GM23338 (cell line): ENCODE data around the gene RAP2B. TPM values are rescaled to one million over a fixed set of nuclear protein-coding genes. Genes with fewer than 3 reads are reported as not detected.

ENCODE experiments used
- ATAC-seq: fragments of 200-7000 bp; cut with Tn5 transposase; 3 replicates; pipeline ENCODE4 v1.9.1; 2020
- DNase-seq: peaks from one replicate; pipeline ENCODE4 v3.0.0-alpha.2; 2015; ENCODE audit warnings: low spot score
- H2AFZ ChIP-seq: fragments of 200-600 bp; sonication (generic); 2 replicates; pipeline ENCODE4 v1.8.0; 2016; ENCODE audit warnings: antibody characterized with exemption, mild to moderate bottlenecking, moderate library complexity
- H3F3A ChIP-seq: fragments of 200-600 bp; sonication (generic); replicated peaks from 2 replicates; pipeline ENCODE4 v1.8.0; 2017; ENCODE audit warnings: antibody characterized with exemption, mixed run types, low read depth
- H3K27ac ChIP-seq: fragments of 200-600 bp; sonication (generic); 2 replicates; pipeline ENCODE4 v1.6.1; 2016; ENCODE audit warnings: low read depth
- H3K27me3 ChIP-seq: fragments of 200-600 bp; sonication (generic); 2 replicates; pipeline ENCODE4 v1.8.0; 2016; ENCODE audit warnings: mild to moderate bottlenecking, mixed run types, moderate library complexity; ENCODE audit not compliant: insufficient read depth
- H3K36me3 ChIP-seq: fragments of 200-600 bp; sonication (generic); 2 replicates; pipeline ENCODE4 v1.8.0; 2016; ENCODE audit warnings: mild to moderate bottlenecking; ENCODE audit not compliant: insufficient read depth
- H3K4me1 ChIP-seq: fragments of 200-600 bp; sonication (generic); 2 replicates; pipeline ENCODE4 v1.8.0; 2016; ENCODE audit warnings: mild to moderate bottlenecking, moderate library complexity; ENCODE audit not compliant: insufficient read depth
- H3K4me2 ChIP-seq: fragments of 200-600 bp; sonication (generic); 2 replicates; pipeline ENCODE4 v1.7.1; 2017; ENCODE audit warnings: mixed run types
- H3K4me3 ChIP-seq: fragments of 200-600 bp; sonication (generic); 2 replicates; pipeline ENCODE4 v1.6.1; 2016; ENCODE audit warnings: mixed run types
- H3K79me2 ChIP-seq: fragments of 200-600 bp; sonication (generic); replicated peaks from 2 replicates; pipeline ENCODE4 v1.8.0; 2017; ENCODE audit warnings: mild to moderate bottlenecking; ENCODE audit not compliant: insufficient read depth
- H3K9me2 ChIP-seq: fragments of 200-600 bp; sonication (generic); 2 replicates; pipeline ENCODE4 v1.8.0; 2017; ENCODE audit not compliant: insufficient read depth
- H4K20me1 ChIP-seq: fragments of 200-600 bp; sonication (generic); replicated peaks from 2 replicates; pipeline ENCODE4 v1.8.0; 2017; ENCODE audit warnings: mild to moderate bottlenecking; ENCODE audit not compliant: insufficient read depth
- H3K27ac Mint-ChIP-seq: 2 replicates; pipeline ENCODE4 v1.8.0; 2020; ENCODE audit warnings: inconsistent platforms, mild to moderate bottlenecking, moderate library complexity, mixed read lengths
- H3K27me3 Mint-ChIP-seq: 3 replicates; pipeline ENCODE4 v1.8.0; 2022; ENCODE audit warnings: low read depth, mild to moderate bottlenecking, moderate library complexity, mixed read lengths, inconsistent platforms; ENCODE audit not compliant: insufficient read depth, poor library complexity
- H3K36me3 Mint-ChIP-seq: 3 replicates; pipeline ENCODE4 v1.8.0; 2021; ENCODE audit warnings: low read depth, mild to moderate bottlenecking, inconsistent platforms, moderate library complexity, mixed read lengths
- H3K4me1 Mint-ChIP-seq: 3 replicates; pipeline ENCODE4 v1.8.0; 2020; ENCODE audit warnings: mild to moderate bottlenecking, inconsistent platforms, mixed read lengths
- H3K4me3 Mint-ChIP-seq: 3 replicates; pipeline ENCODE4 v1.8.0; 2021; ENCODE audit warnings: moderate library complexity, mild to moderate bottlenecking, inconsistent platforms, mixed read lengths
- H3K9me3 Mint-ChIP-seq: 3 replicates; pipeline ENCODE4 v1.8.0; 2020; ENCODE audit warnings: moderate library complexity, mild to moderate bottlenecking, inconsistent platforms, mixed read lengths
- CREB1 ChIP-seq: fragments of 250-450 bp; sonication (Bioruptor Pico); IDR thresholded peaks from 2 replicates; pipeline ENCODE4 v1.5.0; 2020; ENCODE audit warnings: low read depth, mild to moderate bottlenecking, moderate library complexity
- CTCF ChIP-seq, 2 experiments: fragments of 200-600 bp in 1 of 2; sonication (generic) in 1 of 2; conservative IDR thresholded peaks; 2 replicates each; pipeline versions ENCODE4 v1.5.1 to v1.6.1; 2016 to 2017; ENCODE audit warnings: antibody characterized with exemption in 2 of 2, low read depth in 2 of 2, mild to moderate bottlenecking in 2 of 2, moderate library complexity in 1 of 2
- ETS1 ChIP-seq: IDR thresholded peaks from 2 replicates; pipeline ENCODE4 v1.6.1; 2016; ENCODE audit warnings: antibody characterized with exemption
- EZH2 ChIP-seq: fragments of 200-600 bp; sonication (generic); IDR thresholded peaks from one replicate; pipeline ENCODE4 v1.8.0; 2017; ENCODE audit warnings: antibody characterized with exemption, mild to moderate bottlenecking, low read depth; ENCODE audit not compliant: unreplicated experiment
- JUNB ChIP-seq: IDR thresholded peaks from one replicate; pipeline ENCODE4 v1.6.1; 2016; ENCODE audit warnings: antibody characterized with exemption; ENCODE audit not compliant: unreplicated experiment
- NANOG ChIP-seq: IDR thresholded peaks from 2 replicates; pipeline ENCODE4 v1.6.1; 2016; ENCODE audit warnings: antibody characterized with exemption, borderline replicate concordance
- POLR2AphosphoS5 ChIP-seq: IDR thresholded peaks from 2 replicates; pipeline ENCODE4 v1.6.1; 2016; ENCODE audit warnings: antibody characterized with exemption, low read depth
- STAT1 ChIP-seq: IDR thresholded peaks from one replicate; pipeline ENCODE4 v1.6.1; 2016; ENCODE audit warnings: antibody characterized with exemption; ENCODE audit not compliant: unreplicated experiment
- ZNF114 ChIP-seq: fragments of 250-450 bp; sonication (Bioruptor Pico); IDR thresholded peaks from 2 replicates; pipeline ENCODE4 v1.5.0; 2020; ENCODE audit warnings: mild to moderate bottlenecking, moderate library complexity
- polyA plus RNA-seq: library from polyadenylated mRNA; unstranded; fragments of >200 nt; fragmentation: Nextera tagmentation; extraction: Ambion mirVana; gene quantifications from 2 replicates; pipeline ENCODE4 v1.2.1, GENCODE V29; 2016
- total RNA-seq: library from RNA; depleted of rRNA; stranded (reverse); fragments of >200 nt; shearing (Covaris generic); gene quantifications from 2 replicates; pipeline ENCODE4 v1.2.3, GENCODE V29; 2014
- TF ChIP-seq, protein P1 (sequence below): fragments of 250-450 bp; sonication (Bioruptor Pico); IDR thresholded peaks from 2 replicates; pipeline ENCODE4 v1.5.0; 2020; ENCODE audit warnings: mild to moderate bottlenecking, moderate library complexity

Gene RAP2B
- total and polyA plus RNA-seq, 2 experiments from 2014 or later = 22.5 to 24.0 TPM

- TF ChIP-seq EZH2 = no peak
- no peak for TF ChIP-seq STAT1
- TF ChIP-seq ZNF114 = no peak
- no peak for TF ChIP-seq ETS1
- no peak for TF ChIP-seq NANOG
- TF ChIP-seq JUNB = no peak
- no peak for TF ChIP-seq CTCF (conservative IDR thresholded peaks at IDR 0.05; ENCODE audit: low read depth in 2 of 2)
- TF ChIP-seq POLR2AphosphoS5 = no peak
These were observed 23.5 kb upstream of the RAP2B start (continued) for GRCh38 chr3:153138276-153139210.

DNA sequence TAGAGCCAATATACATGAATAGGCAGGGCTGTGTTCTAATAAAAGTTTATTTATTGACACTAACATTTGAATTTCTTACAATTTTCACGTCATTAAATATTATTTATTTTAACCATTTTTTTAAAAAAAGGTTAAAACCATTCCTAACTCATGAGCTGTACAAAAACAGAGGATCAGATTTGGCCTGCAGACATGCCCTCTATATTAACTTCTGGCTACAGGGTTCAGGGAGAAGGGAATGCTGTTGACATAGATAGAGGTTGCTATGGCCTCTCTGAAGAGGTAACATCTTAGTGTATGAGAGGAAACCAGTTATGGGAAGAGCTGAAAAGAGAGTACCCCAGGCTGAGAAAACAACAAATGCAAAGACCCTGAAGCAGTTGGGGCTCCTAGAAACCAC, 19.1 kb upstream of the RAP2B start:
- Mint-ChIP-seq H3K27ac (no peak overlapping the region), H3K27me3 (peaks cover 3% of the 10 kb centered on the region), H3K4me1 (peaks cover 11% of the 10 kb centered on the region; the same call in 2 of the 3 replicates), H3K4me3 (no peak overlapping the region), H3K9me3 (no peaks in the 10 kb centered on the region), H3K36me3 (no peaks in the 10 kb centered on the region)
- Histone ChIP-seq H3K36me3 (no peaks in the 10 kb centered on the region), H3K27me3 (no peaks in the 10 kb centered on the region), H3K4me1 (no peaks in the 10 kb centered on the region), H3K27ac (no peak overlapping the region), H3K9me2 (no peaks in the 10 kb centered on the region), H3K79me2 (no peaks in the 10 kb centered on the region), H3K4me3 (no peak overlapping the region), H4K20me1 (no peaks in the 10 kb centered on the region), H3K4me2 (no peak overlapping the region), H3F3A (no peaks in the 10 kb centered on the region), H2AFZ (no peak overlapping the region)
- ATAC-seq = no peak
- DNase-seq = no peak
- TF ChIP-seq ZNF114 (no peak), EZH2 (no peak), STAT1 (no peak), JUNB (no peak), NANOG (no peak), POLR2AphosphoS5 (no peak), CTCF (conservative IDR thresholded peaks at IDR 0.05; ENCODE audit: low read depth in 2 of 2) (no peak), CREB1 (CRISPR knock-in tag) (no peak), ETS1 (no peak)
- TF ChIP-seq, protein P1, sequence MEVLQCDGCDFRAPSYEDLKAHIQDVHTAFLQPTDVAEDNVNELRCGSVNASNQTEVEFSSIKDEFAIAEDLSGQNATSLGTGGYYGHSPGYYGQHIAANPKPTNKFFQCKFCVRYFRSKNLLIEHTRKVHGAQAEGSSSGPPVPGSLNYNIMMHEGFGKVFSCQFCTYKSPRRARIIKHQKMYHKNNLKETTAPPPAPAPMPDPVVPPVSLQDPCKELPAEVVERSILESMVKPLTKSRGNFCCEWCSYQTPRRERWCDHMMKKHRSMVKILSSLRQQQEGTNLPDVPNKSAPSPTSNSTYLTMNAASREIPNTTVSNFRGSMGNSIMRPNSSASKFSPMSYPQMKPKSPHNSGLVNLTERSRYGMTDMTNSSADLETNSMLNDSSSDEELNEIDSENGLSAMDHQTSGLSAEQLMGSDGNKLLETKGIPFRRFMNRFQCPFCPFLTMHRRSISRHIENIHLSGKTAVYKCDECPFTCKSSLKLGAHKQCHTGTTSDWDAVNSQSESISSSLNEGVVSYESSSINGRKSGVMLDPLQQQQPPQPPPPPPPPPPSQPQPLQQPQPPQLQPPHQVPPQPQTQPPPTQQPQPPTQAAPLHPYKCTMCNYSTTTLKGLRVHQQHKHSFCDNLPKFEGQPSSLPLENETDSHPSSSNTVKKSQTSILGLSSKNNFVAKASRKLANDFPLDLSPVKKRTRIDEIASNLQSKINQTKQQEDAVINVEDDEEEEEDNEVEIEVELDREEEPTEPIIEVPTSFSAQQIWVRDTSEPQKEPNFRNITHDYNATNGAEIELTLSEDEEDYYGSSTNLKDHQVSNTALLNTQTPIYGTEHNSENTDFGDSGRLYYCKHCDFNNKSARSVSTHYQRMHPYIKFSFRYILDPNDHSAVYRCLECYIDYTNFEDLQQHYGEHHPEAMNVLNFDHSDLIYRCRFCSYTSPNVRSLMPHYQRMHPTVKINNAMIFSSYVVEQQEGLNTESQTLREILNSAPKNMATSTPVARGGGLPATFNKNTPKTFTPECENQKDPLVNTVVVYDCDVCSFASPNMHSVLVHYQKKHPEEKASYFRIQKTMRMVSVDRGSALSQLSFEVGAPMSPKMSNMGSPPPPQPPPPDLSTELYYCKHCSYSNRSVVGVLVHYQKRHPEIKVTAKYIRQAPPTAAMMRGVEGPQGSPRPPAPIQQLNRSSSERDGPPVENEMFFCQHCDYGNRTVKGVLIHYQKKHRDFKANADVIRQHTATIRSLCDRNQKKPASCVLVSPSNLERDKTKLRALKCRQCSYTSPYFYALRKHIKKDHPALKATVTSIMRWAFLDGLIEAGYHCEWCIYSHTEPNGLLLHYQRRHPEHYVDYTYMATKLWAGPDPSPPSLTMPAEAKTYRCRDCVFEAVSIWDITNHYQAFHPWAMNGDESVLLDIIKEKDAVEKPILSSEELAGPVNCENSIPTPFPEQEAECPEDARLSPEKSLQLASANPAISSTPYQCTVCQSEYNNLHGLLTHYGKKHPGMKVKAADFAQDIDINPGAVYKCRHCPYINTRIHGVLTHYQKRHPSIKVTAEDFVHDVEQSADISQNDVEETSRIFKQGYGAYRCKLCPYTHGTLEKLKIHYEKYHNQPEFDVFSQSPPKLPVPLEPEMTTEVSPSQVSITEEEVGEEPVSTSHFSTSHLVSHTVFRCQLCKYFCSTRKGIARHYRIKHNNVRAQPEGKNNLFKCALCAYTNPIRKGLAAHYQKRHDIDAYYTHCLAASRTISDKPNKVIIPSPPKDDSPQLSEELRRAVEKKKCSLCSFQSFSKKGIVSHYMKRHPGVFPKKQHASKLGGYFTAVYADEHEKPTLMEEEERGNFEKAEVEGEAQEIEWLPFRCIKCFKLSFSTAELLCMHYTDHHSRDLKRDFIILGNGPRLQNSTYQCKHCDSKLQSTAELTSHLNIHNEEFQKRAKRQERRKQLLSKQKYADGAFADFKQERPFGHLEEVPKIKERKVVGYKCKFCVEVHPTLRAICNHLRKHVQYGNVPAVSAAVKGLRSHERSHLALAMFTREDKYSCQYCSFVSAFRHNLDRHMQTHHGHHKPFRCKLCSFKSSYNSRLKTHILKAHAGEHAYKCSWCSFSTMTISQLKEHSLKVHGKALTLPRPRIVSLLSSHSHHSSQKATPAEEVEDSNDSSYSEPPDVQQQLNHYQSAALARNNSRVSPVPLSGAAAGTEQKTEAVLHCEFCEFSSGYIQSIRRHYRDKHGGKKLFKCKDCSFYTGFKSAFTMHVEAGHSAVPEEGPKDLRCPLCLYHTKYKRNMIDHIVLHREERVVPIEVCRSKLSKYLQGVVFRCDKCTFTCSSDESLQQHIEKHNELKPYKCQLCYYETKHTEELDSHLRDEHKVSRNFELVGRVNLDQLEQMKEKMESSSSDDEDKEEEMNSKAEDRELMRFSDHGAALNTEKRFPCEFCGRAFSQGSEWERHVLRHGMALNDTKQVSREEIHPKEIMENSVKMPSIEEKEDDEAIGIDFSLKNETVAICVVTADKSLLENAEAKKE (CRISPR knock-in tag) = no peak
